ENCODE measurements around the gene RHBDF2. TPM values are rescaled to one million over a fixed set of nuclear protein-coding genes. Genes with fewer than 3 reads are reported as not detected.
"Not testable (repeated sequence)": the region's sequence is repeated elsewhere in the genome, so short reads cannot be mapped to it uniquely, and the experiment has no call there.

RHBDF2 gene
- total RNA-seq, 1 donor from 2014 or later = 22.6 TPM

DNA sequence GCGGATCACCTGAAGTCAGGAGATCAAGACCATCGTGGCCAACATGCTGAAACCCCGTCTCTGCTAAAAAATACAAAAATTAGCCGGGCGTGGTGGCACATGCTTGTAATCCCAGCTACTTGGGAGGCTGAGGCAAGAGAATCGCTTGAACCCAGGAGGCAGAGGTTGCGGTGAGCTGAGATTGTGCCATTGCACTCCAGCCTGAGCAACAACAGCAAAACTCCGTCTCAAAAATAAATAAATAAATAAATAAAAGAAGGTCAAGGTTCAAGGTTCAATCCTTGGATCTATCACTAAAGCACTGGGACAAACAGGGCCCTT, 24.2 kb upstream of the RHBDF2 start:
- not testable (repeated sequence) for DNase-seq (ENCODE audit: low read depth in 2 of 2)

DNA sequence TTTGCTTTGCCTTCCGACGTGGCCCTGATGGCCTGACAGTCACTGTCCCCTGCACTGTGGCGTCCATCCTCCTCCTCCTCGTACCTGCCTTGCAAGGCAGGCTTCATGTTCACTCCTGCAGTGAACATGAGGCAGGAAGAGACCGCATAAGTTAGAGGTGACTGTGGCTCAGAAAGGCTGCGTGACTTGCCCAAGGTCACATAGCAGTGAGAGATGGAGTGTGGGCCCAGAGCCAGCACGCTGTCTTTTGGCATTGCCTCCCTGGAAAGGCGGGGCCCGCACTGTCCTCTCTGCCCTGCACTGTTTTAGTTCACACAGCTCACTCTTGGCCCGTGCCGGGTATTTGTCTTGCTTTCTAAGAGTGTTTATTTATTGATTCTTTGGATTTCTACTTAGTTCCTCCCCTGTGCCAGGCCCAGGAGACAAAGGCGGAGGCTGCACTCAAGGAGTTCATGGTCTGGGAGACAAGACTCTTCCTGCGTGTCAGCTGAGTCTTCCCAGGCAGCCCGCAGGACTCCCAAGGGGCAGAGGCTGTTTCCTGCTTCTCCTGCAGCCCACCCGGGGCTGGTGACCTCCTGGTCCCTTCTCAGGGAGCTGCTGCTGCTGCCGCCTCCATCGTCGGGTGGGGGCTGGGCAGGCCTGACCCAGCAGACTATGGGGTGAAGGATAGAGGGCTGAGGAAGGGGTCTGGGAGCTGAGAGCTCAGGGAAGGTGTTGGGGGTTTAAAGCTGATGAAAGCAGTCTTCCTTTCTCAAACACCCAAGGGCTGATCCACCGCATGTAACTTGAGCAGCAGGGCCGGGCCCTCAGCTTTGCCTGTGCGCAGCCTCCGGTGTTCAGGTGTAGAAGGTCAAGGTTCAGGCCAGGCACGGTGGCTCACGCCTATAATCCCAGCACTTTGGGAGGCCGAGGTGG, 23.6 kb upstream of the RHBDF2 start:
- DNase-seq (ENCODE audit: low read depth in 2 of 2) = peak in 1 of 2 donors; percentile 33

- DNase-seq (ENCODE audit: low read depth in 2 of 2) = peak; percentile 57 to 72
These were observed 22.1 kb upstream of the RHBDF2 start for GRCh38 chr17:76523084-76524037.

DNA sequence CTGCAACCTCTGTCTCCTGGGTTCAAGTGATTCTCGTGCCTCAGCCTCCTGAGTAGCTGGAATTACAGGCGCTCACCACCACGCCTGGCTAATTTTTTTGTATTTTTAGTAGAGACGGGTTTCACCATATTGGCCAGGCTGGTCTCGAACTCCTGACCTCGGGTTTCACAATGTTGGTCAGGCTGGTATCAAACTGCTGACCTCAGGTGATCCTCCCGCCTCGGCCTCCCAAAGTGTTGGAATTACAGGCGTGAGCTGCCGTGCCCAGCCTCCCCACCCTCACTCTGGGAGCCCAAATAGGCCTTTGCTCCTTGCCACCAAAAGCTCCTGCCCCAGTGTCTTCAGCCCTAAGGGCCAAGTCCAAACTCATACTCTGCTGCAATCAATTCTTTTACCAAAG, 20.5 kb upstream of the RHBDF2 start:
- not testable (repeated sequence) for DNase-seq (ENCODE audit: low read depth in 2 of 2)

- no peak for DNase-seq (ENCODE audit: low read depth in 2 of 2)
These were observed 20.0 kb upstream of the RHBDF2 start for GRCh38 chr17:76521262-76521661.

DNA sequence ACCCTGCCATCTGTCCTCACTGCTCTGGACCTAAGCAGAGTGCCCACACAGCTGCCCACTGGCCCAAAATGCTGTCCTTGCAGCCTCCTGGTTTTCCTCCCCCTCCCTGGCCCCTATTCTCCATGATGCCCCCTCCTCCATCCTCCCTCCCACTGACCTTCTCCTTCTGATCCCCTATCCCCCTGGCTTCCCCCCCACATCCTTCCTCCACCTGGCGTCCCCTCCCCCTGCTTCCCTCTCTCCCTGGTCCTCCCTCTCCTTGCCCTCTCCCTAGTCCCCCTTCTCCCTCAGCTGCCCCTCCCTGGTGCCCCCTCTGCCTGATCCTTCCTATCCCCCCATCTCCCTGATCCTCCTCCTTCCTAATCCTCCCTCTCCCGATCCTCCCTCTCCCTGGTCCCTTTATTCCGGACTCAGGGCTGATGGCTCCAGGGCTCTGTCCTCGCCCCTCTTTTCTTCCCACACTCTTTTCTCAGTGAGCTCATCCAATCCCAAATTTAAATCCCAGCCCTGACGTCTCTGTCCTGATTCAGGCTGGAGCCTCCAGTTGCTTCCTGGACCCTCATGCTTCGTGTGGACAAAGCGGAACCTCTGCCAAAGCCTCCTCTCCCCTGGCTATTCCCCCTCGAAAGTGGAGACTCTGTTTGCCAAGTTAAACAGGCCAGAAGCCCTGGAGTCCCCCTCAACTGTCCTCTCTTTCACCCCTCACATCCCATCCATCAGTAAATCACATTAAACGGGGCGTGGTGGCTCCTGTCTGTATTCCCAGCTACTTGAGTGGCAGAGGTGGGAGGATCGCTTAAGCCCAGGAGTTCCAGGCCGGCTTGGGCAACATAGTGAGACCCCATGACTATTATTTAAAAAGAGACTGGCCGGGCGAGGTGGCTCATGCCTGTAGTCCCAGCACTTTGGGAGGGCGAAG, 18.1 kb upstream of the RHBDF2 start:
- no peak for DNase-seq (ENCODE audit: low read depth in 2 of 2)

DNA sequence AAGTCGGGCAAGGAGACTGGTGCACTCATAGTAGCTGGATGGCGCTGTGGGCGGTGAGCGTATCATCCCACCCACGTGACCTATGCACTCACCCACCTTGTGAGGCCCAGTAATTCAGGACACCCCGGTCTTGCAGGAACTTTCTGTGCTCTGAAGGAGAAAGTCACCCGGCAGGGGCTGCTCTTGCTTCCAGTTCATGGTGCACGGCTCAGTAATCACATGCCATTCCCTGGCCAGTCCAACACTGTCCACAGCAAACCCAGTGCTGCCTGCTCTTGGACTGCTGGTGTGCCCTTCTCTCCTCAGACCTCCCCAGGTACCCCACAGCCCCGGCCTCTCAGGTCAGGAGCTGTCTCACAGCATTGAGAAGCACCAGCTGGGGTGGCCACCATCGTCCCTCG, 16.4 kb upstream of the RHBDF2 start:
- no peak for DNase-seq (ENCODE audit: low read depth in 2 of 2)

GRCh38 chr17:76515274-76515949, 14.2 kb upstream of the RHBDF2 start:
- peak in 1 of 2 donors; percentile 28 for DNase-seq (ENCODE audit: low read depth in 2 of 2)

- DNase-seq (ENCODE audit: low read depth in 2 of 2) = not testable (repeated sequence)
These were observed 13.1 kb upstream of the RHBDF2 start for GRCh38 chr17:76514355-76514754.

DNA sequence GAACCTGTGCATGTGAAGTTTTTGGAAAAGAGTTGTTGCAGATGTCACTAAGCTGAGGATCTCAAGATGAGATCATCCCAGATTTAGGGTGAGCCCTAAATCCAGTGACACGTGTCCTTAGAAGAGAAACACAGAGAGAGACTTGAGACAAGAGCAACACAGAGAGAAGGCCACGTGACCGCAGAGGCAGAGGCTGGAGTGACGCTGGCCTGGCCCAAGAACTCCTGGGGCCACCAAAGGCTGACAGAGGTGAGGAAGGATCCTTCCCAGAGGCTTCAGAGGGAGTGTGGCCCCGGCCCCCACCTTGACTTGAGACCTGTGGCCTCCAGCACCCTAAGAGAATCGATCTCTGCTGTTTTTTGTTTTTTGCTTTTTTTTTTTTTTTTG, 12.1 kb upstream of the RHBDF2 start:
- DNase-seq (ENCODE audit: low read depth in 2 of 2) = no peak

DNA sequence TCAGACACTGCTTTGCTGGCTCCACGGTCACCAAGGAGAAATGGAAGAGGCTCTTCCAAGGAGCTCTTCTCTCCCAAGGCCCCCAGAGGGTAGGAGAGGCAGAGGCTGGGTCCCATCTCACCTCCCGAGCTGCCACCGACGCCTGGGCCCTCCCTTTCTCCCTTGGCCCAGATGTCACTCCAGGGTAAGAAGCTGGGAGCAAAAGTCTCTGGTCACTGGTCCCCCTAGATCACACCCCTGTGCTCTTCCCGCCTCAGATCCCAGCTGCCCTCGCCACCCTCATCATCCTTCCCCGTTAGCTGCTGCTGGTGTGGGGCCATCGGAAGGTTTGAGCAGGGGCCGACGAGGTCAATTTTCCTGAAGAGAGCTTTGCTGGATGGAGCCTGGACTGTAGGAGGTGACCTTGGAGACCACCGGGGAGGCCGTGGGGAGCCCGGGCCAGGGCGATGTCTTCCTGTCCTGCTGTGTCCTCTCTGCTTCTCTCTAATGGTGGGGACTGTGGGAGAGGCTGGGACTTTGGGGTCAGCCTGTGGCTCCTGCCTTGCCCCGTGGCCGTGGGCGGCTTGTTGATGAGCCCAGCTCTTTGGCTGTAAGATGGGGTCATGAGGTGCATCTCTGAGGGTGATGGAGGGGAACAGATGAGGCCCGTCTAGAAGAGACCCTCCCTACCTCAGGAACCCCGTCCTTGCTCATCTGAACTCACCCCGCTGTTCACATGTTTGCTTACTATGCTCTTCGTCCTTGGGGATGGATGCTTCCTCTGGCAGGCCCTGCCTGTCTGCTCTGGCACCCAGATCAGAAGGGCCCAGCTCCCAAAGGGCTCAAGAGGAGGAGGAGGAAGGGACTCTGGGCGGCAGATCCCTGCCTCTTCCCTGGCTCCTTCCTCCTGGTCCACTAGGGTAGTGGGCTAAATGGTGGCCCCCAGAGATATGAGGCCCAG, 11.4 kb upstream of the RHBDF2 start:
- no peak for DNase-seq (ENCODE audit: low read depth in 2 of 2)

DNA sequence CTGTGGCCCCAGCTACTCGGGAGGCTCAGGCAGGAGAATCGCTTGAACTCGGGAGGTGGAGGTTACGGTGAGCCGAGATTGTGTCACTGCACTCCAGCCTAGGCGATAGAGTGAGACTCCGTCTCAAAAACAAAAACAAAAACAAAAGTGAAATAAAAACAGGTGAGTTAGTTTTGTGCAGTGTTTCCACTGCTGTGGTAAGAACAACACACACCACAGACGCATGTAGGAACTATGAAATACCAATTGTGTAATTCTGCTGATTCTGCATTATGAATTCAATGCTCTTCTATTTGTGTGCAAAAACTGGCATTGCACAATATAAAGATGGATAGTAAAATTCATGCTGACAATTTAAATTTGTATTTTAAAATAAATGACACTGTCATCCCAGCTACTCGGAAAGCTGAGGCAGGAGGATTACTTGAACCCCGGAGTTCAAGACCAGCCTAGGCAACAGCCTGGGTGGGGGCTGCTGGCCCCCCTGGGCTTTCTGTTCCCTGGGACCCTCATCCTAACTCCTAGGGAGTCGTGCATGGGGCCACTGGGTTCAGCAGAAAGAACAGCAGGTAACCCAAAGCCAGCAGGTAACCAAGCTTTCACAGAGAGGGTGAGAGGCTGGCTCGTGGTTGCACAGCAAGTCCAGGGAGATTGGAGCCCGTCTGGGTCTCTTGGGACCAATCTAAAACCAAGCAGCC, 10.6 kb upstream of the RHBDF2 start:
- DNase-seq (ENCODE audit: low read depth in 2 of 2) = no peak

DNA sequence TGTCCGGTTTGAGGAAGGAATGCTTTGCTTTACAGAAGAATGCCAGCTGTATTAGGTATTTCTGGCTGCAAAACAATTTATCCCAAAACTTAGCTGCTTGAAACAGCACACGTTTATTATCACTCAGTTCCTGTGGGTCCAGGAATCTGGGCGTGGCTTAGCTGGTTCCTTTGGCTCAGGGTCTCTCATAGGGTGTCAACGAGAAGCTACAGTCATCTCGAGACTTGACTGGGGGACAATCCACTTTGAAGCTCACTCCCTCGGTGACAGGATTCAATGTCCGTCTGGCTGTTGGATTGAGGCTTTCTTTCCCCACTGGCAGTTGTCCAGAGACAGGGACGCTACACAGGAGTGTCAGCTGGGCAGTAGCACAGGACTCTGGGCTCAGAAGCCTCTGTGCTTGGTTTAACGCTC, 9.6 kb upstream of the RHBDF2 start:
- DNase-seq (ENCODE audit: low read depth in 2 of 2) = peak in 1 of 2 donors; percentile 41

DNA sequence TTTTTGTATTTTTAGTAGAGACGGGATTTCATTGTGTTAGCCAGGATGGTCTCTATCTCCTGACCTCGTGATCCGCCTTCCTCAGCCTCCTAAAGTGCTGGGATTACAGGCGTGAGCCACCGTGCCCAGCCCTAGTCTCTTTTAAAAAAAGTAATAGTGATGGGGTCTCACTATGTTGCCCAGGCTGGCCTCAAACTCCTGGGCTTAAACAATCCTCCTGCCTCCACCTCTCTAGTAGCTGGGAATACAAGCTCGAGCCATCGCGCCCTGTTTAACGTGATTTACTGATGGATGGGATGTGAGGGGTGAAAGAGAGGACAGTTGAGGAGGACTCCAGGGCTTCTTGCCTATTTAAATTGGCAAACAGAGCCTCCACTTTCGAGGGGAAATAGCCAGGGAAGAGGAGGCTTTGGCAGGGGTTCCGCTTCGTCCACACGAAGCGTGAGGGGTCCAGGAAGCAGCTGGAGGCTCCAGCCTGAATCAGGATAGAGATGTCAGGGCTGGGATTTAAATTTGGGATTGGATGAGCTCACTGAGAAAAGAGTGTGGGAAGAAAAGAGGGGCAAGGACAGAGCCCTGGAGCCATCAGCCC, 7.3 kb upstream of the RHBDF2 start:
- not testable (repeated sequence) for DNase-seq (ENCODE audit: low read depth in 2 of 2)

GRCh38 chr17:76506408-76507345, 5.5 kb upstream of the RHBDF2 start:
- peak; percentile 61 to 74 for DNase-seq (ENCODE audit: low read depth in 2 of 2)

DNA sequence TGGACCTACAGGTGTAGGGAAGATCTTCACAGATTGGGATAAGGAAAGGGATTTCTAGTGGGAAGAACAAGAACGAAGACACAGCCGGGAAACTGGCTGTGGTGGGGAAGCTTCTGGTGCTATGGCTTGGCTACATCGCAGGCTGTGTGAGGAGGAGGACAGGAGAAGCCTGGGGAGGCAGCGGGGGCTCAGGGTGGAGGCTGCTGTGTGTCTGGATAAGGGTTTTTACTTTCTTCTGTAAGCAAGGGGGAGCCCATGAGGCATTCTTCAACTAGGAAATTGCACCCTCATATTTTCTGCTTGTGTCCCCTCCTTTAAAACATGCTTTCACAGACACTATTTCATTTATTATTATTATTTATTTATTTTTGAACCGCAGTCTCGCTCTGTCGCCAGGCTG, 2.9 kb upstream of the RHBDF2 start:
- no peak for DNase-seq (ENCODE audit: low read depth in 2 of 2)

Measured in lung microvascular endothelial cell (primary cell).